GM12801 (cell line): ENCODE results near the gene CHADL.

ENCODE experiments used
- TF ChIP-seq, protein P1 (sequence below): IDR thresholded peaks from one replicate; pipeline ENCODE4 v1.5.1; 2011; ENCODE audit warnings: control low read depth; ENCODE audit not compliant: insufficient read length; ENCODE audit errors: extremely low read depth

CHADL gene

GRCh38 chr22:41284465-41284864, 43.7 kb upstream of the CHADL start:
- TF ChIP-seq, protein P1, sequence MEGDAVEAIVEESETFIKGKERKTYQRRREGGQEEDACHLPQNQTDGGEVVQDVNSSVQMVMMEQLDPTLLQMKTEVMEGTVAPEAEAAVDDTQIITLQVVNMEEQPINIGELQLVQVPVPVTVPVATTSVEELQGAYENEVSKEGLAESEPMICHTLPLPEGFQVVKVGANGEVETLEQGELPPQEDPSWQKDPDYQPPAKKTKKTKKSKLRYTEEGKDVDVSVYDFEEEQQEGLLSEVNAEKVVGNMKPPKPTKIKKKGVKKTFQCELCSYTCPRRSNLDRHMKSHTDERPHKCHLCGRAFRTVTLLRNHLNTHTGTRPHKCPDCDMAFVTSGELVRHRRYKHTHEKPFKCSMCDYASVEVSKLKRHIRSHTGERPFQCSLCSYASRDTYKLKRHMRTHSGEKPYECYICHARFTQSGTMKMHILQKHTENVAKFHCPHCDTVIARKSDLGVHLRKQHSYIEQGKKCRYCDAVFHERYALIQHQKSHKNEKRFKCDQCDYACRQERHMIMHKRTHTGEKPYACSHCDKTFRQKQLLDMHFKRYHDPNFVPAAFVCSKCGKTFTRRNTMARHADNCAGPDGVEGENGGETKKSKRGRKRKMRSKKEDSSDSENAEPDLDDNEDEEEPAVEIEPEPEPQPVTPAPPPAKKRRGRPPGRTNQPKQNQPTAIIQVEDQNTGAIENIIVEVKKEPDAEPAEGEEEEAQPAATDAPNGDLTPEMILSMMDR, result no peak

DNA sequence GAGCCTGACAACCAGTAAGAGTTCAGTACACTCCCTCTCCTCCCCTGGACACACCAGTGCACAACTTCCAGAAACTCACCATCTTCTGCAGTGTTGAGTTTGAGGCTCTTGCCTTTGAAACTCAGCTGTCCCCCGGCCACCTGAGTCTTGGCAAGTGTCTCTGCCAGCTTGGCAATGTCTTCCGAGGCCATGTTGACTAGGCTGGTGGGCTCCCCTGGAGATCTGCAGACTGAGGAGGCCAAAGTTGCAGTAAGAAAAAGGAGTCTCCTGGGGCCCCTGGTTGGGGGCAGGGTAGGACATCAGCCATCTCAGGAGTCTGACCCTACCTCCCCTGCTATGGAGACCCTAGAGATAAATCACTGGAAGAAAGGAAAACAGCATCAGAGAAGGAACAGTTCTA, 40.1 kb upstream of the CHADL start:
- TF ChIP-seq, protein P1, result no peak

DNA sequence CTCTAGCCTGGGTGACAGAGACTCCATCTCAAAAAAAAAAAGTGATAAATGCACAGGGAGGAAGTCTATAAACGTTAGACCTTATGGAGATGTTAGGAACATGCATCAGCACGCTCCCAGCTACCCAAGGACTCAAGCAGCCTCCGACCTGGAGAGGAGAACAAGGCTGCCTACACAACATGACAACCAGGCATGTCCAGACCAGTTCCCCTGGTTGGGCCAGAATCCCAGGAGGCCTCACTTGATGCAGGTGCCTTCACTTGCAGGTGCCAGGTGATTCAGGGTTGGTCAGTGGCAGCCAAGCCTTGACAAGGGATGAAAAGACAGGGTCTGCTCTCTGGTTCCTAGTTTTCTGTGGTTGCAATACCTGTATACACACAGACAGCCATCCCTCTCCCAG, 39.3 kb upstream of the CHADL start:
- TF ChIP-seq, protein P1, result no peak

GRCh38 chr22:41274856-41275255, 34.1 kb upstream of the CHADL start:
- TF ChIP-seq, protein P1, result no peak

DNA sequence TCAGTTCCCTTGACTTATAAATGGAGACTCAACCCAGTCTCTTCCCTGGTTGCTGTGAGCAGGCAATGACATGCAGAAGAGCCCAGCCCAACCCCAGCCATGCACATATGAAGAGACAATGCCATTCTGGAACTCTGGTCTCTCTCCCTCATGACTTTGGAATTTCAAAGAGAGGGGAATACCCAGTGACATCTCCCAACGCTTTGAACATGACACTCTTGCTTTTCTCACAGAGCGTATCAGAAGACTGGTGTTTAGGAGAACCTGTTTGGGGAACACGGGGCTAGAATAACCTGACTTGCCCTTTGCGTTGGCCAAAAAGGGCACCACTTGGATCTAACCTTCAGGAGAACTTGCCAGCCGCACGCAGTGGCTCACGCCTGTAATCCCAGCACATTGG, 32.4 kb upstream of the CHADL start:
- TF ChIP-seq, protein P1, result no peak

DNA sequence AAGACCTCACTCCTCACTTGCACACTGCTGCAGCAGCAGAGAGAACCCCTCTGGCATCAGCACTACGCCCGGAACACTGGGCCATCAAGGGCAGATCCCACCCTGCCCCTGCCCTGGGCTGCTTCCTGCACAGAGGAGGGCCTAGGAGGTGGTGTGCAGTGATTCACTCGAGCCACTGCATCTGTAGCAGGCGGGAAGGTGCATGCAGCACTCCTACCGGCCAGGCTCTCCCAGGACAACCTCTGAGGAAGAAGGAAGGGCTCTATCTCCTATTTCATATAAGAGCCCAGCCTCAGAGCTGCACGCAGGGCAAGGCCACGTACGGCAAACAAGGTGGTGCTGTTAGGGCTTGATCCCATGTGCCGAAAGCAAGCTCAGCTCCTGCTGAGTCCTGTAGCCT, 31.1 kb upstream of the CHADL start:
- TF ChIP-seq, protein P1, result no peak

GRCh38 chr22:41267958-41268357, 27.2 kb upstream of the CHADL start:
- TF ChIP-seq, protein P1, result no peak
